Panc1 (cell line): Measurements from ENCODE around the gene LYST. TPM values are rescaled to one million over a fixed set of nuclear protein-coding genes. Genes with fewer than 3 reads are reported as not detected.

Experiments
- ATAC-seq: fragments of 200-7000 bp; cut with Tn5 transposase; 2 replicates; pipeline ENCODE4 v1.9.1; 2020; ENCODE audit warnings: mild to moderate bottlenecking, moderate library complexity
- BruUV-seq: library from RNA; stranded (reverse); fragments of 400-500 nt; replicated peaks from 2 replicates; lab custom pipeline; 2021; lab: Mats Ljungman, UMichigan
- CTCF ChIA-PET: fragments of 300-600 bp; sonication (Branson Sonifier 250); formaldehyde crosslinking; loops from one replicate; lab custom pipeline; 2022; ENCODE audit warnings: antibody characterized with exemption; lab: Charles Lee
- POLR2A ChIA-PET: fragments of 300-600 bp; sonication (Branson Sonifier 250); formaldehyde crosslinking; loops from one replicate; lab custom pipeline; 2022; ENCODE audit warnings: antibody characterized with exemption; lab: Charles Lee
- DNase-seq: peaks from one replicate; pipeline ENCODE4 v3.0.0-alpha.2; 2010; ENCODE audit warnings: low read depth, low spot score
- H3K27ac ChIP-seq: 2 replicates; pipeline ENCODE4 v1.5.1; 2011; ENCODE audit warnings: mild to moderate bottlenecking, low read length, inconsistent platforms
- H3K27me3 ChIP-seq: fragments of 200-500 bp; sonication (Bioruptor generic); 2 replicates; pipeline ENCODE4 v1.6.0; 2014; ENCODE audit warnings: low read length, inconsistent platforms; ENCODE audit not compliant: control insufficient read depth, insufficient read depth
- H3K36me3 ChIP-seq: fragments of 200-500 bp; sonication (Bioruptor generic); 2 replicates; pipeline ENCODE4 v1.5.1; 2014; ENCODE audit warnings: inconsistent platforms, mild to moderate bottlenecking, low read length, moderate library complexity; ENCODE audit not compliant: control insufficient read depth, insufficient read depth
- H3K4me1 ChIP-seq: 2 replicates; pipeline ENCODE4 v1.5.1; 2011; ENCODE audit warnings: inconsistent platforms, mild to moderate bottlenecking, low read length, moderate library complexity; ENCODE audit not compliant: control insufficient read depth, insufficient read depth
- H3K4me3 ChIP-seq, 2 experiments: 2 replicates each; pipeline ENCODE4 v1.5.1; 2011 to 2012; ENCODE audit warnings: low read depth in 2 of 2, low read length in 2 of 2, mild to moderate bottlenecking in 2 of 2, inconsistent platforms in 1 of 2, moderate library complexity in 1 of 2
- H3K9me3 ChIP-seq: fragments of 200-500 bp; sonication (Bioruptor generic); 2 replicates; pipeline ENCODE4 v1.5.1; 2014; ENCODE audit warnings: low read depth, mild to moderate bottlenecking, inconsistent platforms, low read length, moderate library complexity; ENCODE audit not compliant: control insufficient read depth, insufficient read depth
- POLR2AphosphoS5 ChIP-seq: IDR thresholded peaks from 2 replicates; pipeline ENCODE4 v1.6.1; 2012; ENCODE audit warnings: mild to moderate bottlenecking, low read depth, low read length, moderate library complexity
- SIN3A ChIP-seq: IDR thresholded peaks from 2 replicates; pipeline ENCODE4 v1.6.1; 2012; ENCODE audit warnings: low read depth, mild to moderate bottlenecking, low read length, moderate library complexity, borderline replicate concordance; ENCODE audit not compliant: insufficient read depth
- TCF7L2 ChIP-seq: IDR thresholded peaks from 2 replicates; pipeline ENCODE4 v1.6.1; 2011; ENCODE audit warnings: mild to moderate bottlenecking, low read depth, low read length, inconsistent platforms
- in situ Hi-C: cut with HindIII; loops from 2 replicates; pipeline ENCODE4 v1.10.0; 2016; ENCODE audit warnings: low sequenced_read_pairs, low pct_unique_long_range_greater_than_20kb
- intact Hi-C: fragments of 100-400 bp; cut with micrococcal nuclease; formaldehyde crosslinking; loops from one replicate; pipeline ENCODE4 v1.10.0; 2022; ENCODE audit not compliant: unreplicated experiment
- total RNA-seq: library from RNA; stranded (reverse); gene quantifications from one replicate; pipeline ENCODE4 v1.2.1, GENCODE V29; 2021; ENCODE audit not compliant: unreplicated experiment
- TF ChIP-seq, protein P1 (sequence below), 2 experiments: IDR thresholded peaks; 2 replicates each; pipeline ENCODE4 v1.6.1; 2011 to 2012; ENCODE audit warnings: low read depth in 2 of 2, control low read depth in 1 of 2, low read length in 1 of 2, mild to moderate bottlenecking in 1 of 2, moderate library complexity in 1 of 2; ENCODE audit not compliant: insufficient read depth in 1 of 2
- TF ChIP-seq, protein P2 (sequence below): fragments of 450-650 bp; IDR thresholded peaks from 2 replicates; pipeline ENCODE4 v1.5.1; 2017; ENCODE audit warnings: mild to moderate bottlenecking

Gene LYST
- total RNA-seq, 1 experiment from 2014 or later = 75.2 TPM

- Histone ChIP-seq H3K27ac (no peak overlapping the region), H3K36me3 (peaks cover 7% of the 10 kb centered on the region; the same call in 1 of the 2 replicates), H3K4me3 (no peak overlapping the region), H3K9me3 (no peaks in the 10 kb centered on the region), H3K4me1 (peaks cover 6% of the 10 kb centered on the region; the same call in 1 of the 2 replicates), H3K27me3 (no peaks in the 10 kb centered on the region)
- BruUV-seq = no TSS peak
- POLR2A ChIA-PET = interaction anchor here (0.8 kb wide), 1 partner anchor 31 kb away, joined by 3 read pairs; no protein-coding TSS in a partner anchor
- in situ Hi-C loops (no loop called here), intact Hi-C loops (no loop called here)
- DNase-seq = no peak
- TF ChIP-seq, protein P1, sequence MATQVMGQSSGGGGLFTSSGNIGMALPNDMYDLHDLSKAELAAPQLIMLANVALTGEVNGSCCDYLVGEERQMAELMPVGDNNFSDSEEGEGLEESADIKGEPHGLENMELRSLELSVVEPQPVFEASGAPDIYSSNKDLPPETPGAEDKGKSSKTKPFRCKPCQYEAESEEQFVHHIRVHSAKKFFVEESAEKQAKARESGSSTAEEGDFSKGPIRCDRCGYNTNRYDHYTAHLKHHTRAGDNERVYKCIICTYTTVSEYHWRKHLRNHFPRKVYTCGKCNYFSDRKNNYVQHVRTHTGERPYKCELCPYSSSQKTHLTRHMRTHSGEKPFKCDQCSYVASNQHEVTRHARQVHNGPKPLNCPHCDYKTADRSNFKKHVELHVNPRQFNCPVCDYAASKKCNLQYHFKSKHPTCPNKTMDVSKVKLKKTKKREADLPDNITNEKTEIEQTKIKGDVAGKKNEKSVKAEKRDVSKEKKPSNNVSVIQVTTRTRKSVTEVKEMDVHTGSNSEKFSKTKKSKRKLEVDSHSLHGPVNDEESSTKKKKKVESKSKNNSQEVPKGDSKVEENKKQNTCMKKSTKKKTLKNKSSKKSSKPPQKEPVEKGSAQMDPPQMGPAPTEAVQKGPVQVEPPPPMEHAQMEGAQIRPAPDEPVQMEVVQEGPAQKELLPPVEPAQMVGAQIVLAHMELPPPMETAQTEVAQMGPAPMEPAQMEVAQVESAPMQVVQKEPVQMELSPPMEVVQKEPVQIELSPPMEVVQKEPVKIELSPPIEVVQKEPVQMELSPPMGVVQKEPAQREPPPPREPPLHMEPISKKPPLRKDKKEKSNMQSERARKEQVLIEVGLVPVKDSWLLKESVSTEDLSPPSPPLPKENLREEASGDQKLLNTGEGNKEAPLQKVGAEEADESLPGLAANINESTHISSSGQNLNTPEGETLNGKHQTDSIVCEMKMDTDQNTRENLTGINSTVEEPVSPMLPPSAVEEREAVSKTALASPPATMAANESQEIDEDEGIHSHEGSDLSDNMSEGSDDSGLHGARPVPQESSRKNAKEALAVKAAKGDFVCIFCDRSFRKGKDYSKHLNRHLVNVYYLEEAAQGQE (IDR thresholded peaks at IDR 0.05; ENCODE audit: insufficient read depth in 1 of 2, low read depth in 2 of 2, low read length in 1 of 2) = no peak
- TF ChIP-seq POLR2AphosphoS5 = no peak
- no peak for TF ChIP-seq TCF7L2
- TF ChIP-seq, protein P2, sequence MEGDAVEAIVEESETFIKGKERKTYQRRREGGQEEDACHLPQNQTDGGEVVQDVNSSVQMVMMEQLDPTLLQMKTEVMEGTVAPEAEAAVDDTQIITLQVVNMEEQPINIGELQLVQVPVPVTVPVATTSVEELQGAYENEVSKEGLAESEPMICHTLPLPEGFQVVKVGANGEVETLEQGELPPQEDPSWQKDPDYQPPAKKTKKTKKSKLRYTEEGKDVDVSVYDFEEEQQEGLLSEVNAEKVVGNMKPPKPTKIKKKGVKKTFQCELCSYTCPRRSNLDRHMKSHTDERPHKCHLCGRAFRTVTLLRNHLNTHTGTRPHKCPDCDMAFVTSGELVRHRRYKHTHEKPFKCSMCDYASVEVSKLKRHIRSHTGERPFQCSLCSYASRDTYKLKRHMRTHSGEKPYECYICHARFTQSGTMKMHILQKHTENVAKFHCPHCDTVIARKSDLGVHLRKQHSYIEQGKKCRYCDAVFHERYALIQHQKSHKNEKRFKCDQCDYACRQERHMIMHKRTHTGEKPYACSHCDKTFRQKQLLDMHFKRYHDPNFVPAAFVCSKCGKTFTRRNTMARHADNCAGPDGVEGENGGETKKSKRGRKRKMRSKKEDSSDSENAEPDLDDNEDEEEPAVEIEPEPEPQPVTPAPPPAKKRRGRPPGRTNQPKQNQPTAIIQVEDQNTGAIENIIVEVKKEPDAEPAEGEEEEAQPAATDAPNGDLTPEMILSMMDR = no peak
- TF ChIP-seq SIN3A = no peak
- ATAC-seq = no peak; the same call in 1 of the 2 replicates
- CTCF ChIA-PET = interaction anchor here (0.7 kb wide), 1 partner anchor 56 kb away, joined by 3 read pairs; no protein-coding TSS in a partner anchor
Measured at GRCh38 chr1:235657269-235657668, 209.4 kb downstream of the LYST start.

GRCh38 chr1:235652364-235652763 lies 214.3 kb downstream of the LYST start:
- ATAC-seq = no peak
- TF ChIP-seq, protein P1 (IDR thresholded peaks at IDR 0.05; ENCODE audit: insufficient read depth in 1 of 2, low read depth in 2 of 2, low read length in 1 of 2) = no peak
- no peak for TF ChIP-seq POLR2AphosphoS5
- no TSS peak for BruUV-seq

More at GRCh38 chr1:235652364-235652763, 214.3 kb downstream of the LYST start:
- ChIA-PET POLR2A (no interaction called here), CTCF (no interaction called here)
- no peaks in the 10 kb centered on the region for H3K9me3 ChIP-seq
- no peak overlapping the region for H3K27ac ChIP-seq
- no peak overlapping the region for H3K4me3 ChIP-seq
- no peaks in the 10 kb centered on the region for H3K27me3 ChIP-seq
- H3K36me3 ChIP-seq = no peaks in the 10 kb centered on the region
- no peaks in the 10 kb centered on the region for H3K4me1 ChIP-seq
- DNase-seq = no peak
- in situ Hi-C loops (no loop called here), intact Hi-C loops (no loop called here)
